Upper lobe of left lung (tissue), 4 donors: ENCODE measurements around the gene GABRG3.

Experiments used
- EP300 ChIP-seq, 4 donors: sonication (generic); formaldehyde crosslinking; IDR thresholded peaks; one replicate each; pipeline ENCODE4 v1.5.1; 2017; ENCODE audit warnings: antibody characterized with exemption in 4 of 4, control low read depth in 2 of 4
- POLR2A ChIP-seq, 4 donors: fragments of 450-650 bp; IDR thresholded peaks; one replicate each; pipeline ENCODE4 v1.5.1; 2016 to 2017; ENCODE audit warnings: antibody characterized with exemption in 4 of 4, mild to moderate bottlenecking in 2 of 4
- POLR2AphosphoS5 ChIP-seq, 2 donors: sonication (generic); formaldehyde crosslinking; IDR thresholded peaks; one replicate each; pipeline ENCODE4 v1.5.1; 2017; ENCODE audit warnings: antibody characterized with exemption in 2 of 2
- TF ChIP-seq, protein P1 (sequence below), 6 experiments: fragments of 450-650 bp in 4 of 6; fragments of 200-600 bp in 2 of 6; sonication (generic) in 2 of 6; IDR thresholded peaks; one replicate each; pipeline ENCODE4 v1.5.1; 2016 to 2019; ENCODE audit warnings: antibody characterized with exemption in 6 of 6

DNA sequence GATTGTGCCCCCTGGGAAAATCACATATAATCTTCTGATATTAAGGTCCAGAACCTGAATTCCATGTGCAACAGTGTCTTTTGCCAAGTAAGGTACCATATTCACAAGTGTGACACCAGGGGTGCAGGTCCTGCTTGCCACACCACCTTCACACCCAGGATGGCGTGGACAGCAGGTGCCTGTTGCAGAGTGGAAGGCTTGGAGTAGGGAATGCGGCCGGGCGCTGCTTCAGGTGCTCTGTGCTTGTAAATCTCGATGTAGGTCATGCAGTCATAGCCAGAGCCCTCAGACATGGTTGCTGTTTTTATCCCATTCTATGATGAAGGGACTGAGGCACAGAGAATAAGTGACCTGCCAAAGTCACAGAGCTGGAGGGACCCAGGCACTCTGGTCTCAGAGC lies 34.5 kb upstream of the GABRG3 start:
- TF ChIP-seq, protein P1, sequence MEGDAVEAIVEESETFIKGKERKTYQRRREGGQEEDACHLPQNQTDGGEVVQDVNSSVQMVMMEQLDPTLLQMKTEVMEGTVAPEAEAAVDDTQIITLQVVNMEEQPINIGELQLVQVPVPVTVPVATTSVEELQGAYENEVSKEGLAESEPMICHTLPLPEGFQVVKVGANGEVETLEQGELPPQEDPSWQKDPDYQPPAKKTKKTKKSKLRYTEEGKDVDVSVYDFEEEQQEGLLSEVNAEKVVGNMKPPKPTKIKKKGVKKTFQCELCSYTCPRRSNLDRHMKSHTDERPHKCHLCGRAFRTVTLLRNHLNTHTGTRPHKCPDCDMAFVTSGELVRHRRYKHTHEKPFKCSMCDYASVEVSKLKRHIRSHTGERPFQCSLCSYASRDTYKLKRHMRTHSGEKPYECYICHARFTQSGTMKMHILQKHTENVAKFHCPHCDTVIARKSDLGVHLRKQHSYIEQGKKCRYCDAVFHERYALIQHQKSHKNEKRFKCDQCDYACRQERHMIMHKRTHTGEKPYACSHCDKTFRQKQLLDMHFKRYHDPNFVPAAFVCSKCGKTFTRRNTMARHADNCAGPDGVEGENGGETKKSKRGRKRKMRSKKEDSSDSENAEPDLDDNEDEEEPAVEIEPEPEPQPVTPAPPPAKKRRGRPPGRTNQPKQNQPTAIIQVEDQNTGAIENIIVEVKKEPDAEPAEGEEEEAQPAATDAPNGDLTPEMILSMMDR (IDR thresholded peaks at IDR 0.05): no peak
- TF ChIP-seq POLR2A (IDR thresholded peaks at IDR 0.05) (no peak), POLR2AphosphoS5 (IDR thresholded peaks at IDR 0.05) (no peak), EP300 (IDR thresholded peaks at IDR 0.05) (no peak)
